ENCODE data around the gene MAST3.
A peak's percentile ranks its signal among the peaks of the same experiment; 100 is the strongest.
"Not testable (repeated sequence)": the region's sequence is repeated elsewhere in the genome, so short reads cannot be mapped to it uniquely, and the experiment has no call there.

Gene MAST3

GRCh38 chr19:18155095-18156087 lies 57.8 kb downstream of the MAST3 start:
- Histone ChIP-seq H3K4me3 (ENCODE audit: control insufficient read depth in 1 of 7, extremely low read depth in 1 of 7, insufficient read depth in 4 of 7, low read depth in 2 of 7, low read length in 6 of 7) (no peak overlapping the region), H3K27ac (ENCODE audit: insufficient read depth in 1 of 2, low read depth in 1 of 2, low read length in 2 of 2, poor library complexity in 1 of 2, severe bottlenecking in 2 of 2) (peak overlapping the region in 1 of 2 experiments; percentile 71), H3K36me3 (ENCODE audit: control insufficient read depth in 4 of 4, insufficient read depth in 4 of 4, low read length in 3 of 4) (peaks cover 0 to 35% (median 11%) of the 10 kb centered on the region in 4 experiments), H3K4me1 (ENCODE audit: control extremely low read depth in 1 of 4, control insufficient read depth in 4 of 4, insufficient read depth in 4 of 4, low read length in 3 of 4) (peaks cover 0 to 56% (median 38%) of the 10 kb centered on the region in 4 experiments), H3K9me3 (ENCODE audit: control extremely low read depth in 1 of 5, control insufficient read depth in 4 of 5, insufficient read depth in 2 of 5, low read depth in 1 of 5, low read length in 4 of 5) (no peaks in the 10 kb centered on the region), H3K27me3 (replicated peaks in 2 of 5; ENCODE audit: control insufficient read depth in 4 of 5, insufficient read depth in 5 of 5, low read length in 4 of 5) (no peaks in the 10 kb centered on the region)
- 98% methylated on average over 22 of the region's 43 CpGs for WGBS (ENCODE audit: insufficient coverage)
- POLR2A ChIA-PET = no interaction called here
- peak in 1 of 3 donors; percentile 26 for DNase-seq
- CTCF ChIA-PET = interaction anchor here (0.7 to 1.5 kb wide), 5 partner anchors 10 to 85 kb away, joined by 3 to 7 read pairs (median 3); no protein-coding TSS in a partner anchor

- Histone ChIP-seq H3K27ac (ENCODE audit: insufficient read depth in 1 of 2, low read depth in 1 of 2, low read length in 2 of 2, poor library complexity in 1 of 2, severe bottlenecking in 2 of 2) (peak overlapping the region in 1 of 2 experiments; percentile 71), H3K9me3 (ENCODE audit: control extremely low read depth in 1 of 5, control insufficient read depth in 4 of 5, insufficient read depth in 2 of 5, low read depth in 1 of 5, low read length in 4 of 5) (no peaks in the 10 kb centered on the region), H3K36me3 (ENCODE audit: control insufficient read depth in 4 of 4, insufficient read depth in 4 of 4, low read length in 3 of 4) (peaks cover 0 to 34% (median 12%) of the 10 kb centered on the region in 4 experiments), H3K27me3 (replicated peaks in 2 of 5; ENCODE audit: control insufficient read depth in 4 of 5, insufficient read depth in 5 of 5, low read length in 4 of 5) (no peaks in the 10 kb centered on the region), H3K4me3 (ENCODE audit: control insufficient read depth in 1 of 7, extremely low read depth in 1 of 7, insufficient read depth in 4 of 7, low read depth in 2 of 7, low read length in 6 of 7) (peak overlapping the region in 2 of 7 experiments; percentile 8 to 28), H3K4me1 (ENCODE audit: control extremely low read depth in 1 of 4, control insufficient read depth in 4 of 4, insufficient read depth in 4 of 4, low read length in 3 of 4) (peaks cover 0 to 61% (median 45%) of the 10 kb centered on the region in 4 experiments)
- POLR2A ChIA-PET = no interaction called here
- DNase-seq = no peak
- WGBS (ENCODE audit: insufficient coverage) = 97% methylated on average over 4 of the region's 6 CpGs
- CTCF ChIA-PET = interaction anchor here (1.5 kb wide), 1 partner anchor 11 kb away, joined by 7 read pairs; no protein-coding TSS in a partner anchor
Observed at GRCh38 chr19:18156268-18156667, 58.7 kb downstream of the MAST3 start.

DNA sequence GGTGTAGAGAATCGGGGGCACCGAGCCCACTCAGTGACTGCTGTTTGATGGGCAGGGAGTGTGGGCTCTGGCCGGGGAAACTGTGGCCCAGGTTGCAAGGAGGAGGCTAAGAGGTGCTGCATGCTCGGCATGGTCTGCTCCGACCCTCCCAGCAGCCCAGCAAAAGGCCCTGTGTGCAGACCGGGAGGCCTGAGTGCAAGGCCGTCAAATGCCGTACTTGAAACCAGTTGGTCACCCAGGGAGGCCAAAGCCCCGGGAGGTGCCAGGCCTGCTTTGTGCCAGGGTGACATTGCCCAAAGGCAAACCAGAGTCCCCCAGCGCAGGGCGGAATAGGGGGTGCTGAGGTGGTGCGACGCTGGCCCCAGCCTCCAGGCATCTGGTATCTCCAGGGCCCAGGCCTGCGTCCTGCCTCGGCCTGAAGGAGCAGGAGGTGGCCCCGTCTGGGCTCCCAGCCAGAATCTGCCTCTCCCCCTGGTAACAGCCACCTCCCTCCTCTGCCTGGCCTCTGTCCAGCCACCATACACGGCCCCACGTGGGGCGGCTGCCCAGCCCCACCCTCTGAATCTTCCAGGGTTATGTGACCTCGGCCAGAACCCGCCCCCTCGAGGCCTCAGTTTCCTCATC lies 59.4 kb downstream of the MAST3 start:
- DNase-seq = peak; percentile 82 to 94 (median 93)
- H3K27me3 ChIP-seq (replicated peaks in 2 of 5; ENCODE audit: control insufficient read depth in 4 of 5, insufficient read depth in 5 of 5, low read length in 4 of 5) = no peaks in the 10 kb centered on the region
- POLR2A ChIA-PET = no interaction called here
- peak overlapping the region in 1 of 2 experiments; percentile 71 for H3K27ac ChIP-seq (ENCODE audit: insufficient read depth in 1 of 2, low read depth in 1 of 2, low read length in 2 of 2, poor library complexity in 1 of 2, severe bottlenecking in 2 of 2)
- no peaks in the 10 kb centered on the region for H3K9me3 ChIP-seq (ENCODE audit: control extremely low read depth in 1 of 5, control insufficient read depth in 4 of 5, insufficient read depth in 2 of 5, low read depth in 1 of 5, low read length in 4 of 5)
- CTCF ChIA-PET = interaction anchor here (1.0 to 1.5 kb wide), 2 partner anchors 10 to 14 kb away, joined by 3 to 7 read pairs; no protein-coding TSS in a partner anchor
- H3K36me3 ChIP-seq (ENCODE audit: control insufficient read depth in 4 of 4, insufficient read depth in 4 of 4, low read length in 3 of 4) = peaks cover 0 to 40% (median 13%) of the 10 kb centered on the region in 4 experiments
- 25% methylated on average over 18 of the region's 22 CpGs for WGBS (ENCODE audit: insufficient coverage)
- peaks cover 0 to 59% (median 43%) of the 10 kb centered on the region in 4 experiments for H3K4me1 ChIP-seq (ENCODE audit: control extremely low read depth in 1 of 4, control insufficient read depth in 4 of 4, insufficient read depth in 4 of 4, low read length in 3 of 4)
- peak overlapping the region in 3 of 7 experiments; percentile 8 to 38 (median 19) for H3K4me3 ChIP-seq (ENCODE audit: control insufficient read depth in 1 of 7, extremely low read depth in 1 of 7, insufficient read depth in 4 of 7, low read depth in 2 of 7, low read length in 6 of 7)

DNA sequence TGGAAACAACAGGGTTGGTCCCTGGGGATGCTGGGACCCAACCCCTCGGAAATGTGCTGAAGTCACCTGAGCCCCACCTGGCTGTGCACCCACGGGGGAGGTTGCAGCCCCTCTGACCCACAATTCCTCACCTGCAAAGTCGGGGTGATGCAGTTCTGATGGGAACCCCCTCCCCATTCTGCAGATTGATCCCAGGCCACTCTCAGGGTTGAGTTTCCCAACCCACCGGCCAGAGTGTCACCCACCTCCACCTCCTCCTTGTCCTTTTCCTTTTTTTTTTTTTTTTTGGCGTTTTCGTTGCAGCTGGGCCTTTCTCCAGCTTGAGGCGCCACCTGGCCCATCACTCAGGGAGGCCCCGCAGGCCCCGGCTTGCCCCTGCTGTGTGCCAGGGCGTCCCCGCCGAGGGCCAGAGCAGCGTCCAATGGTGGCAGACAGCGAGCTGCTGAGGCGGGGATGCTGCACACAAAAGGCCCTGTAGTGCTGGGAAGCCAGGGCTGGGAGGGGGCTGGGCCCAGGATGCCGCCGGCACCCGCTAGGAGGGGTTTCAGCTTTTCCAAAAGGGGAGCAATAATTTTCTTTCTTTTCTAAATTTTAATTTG lies 60.0 kb downstream of the MAST3 start:
- H3K4me1 ChIP-seq (ENCODE audit: control extremely low read depth in 1 of 4, control insufficient read depth in 4 of 4, insufficient read depth in 4 of 4, low read length in 3 of 4) = peaks cover 0 to 57% (median 41%) of the 10 kb centered on the region in 4 experiments
- H3K36me3 ChIP-seq (ENCODE audit: control insufficient read depth in 4 of 4, insufficient read depth in 4 of 4, low read length in 3 of 4) = peaks cover 0 to 44% (median 16%) of the 10 kb centered on the region in 4 experiments
- DNase-seq = peak in 2 of 3 donors; percentile 42 to 59
- peak overlapping the region in 2 of 7 experiments; percentile 19 to 38 for H3K4me3 ChIP-seq (ENCODE audit: control insufficient read depth in 1 of 7, extremely low read depth in 1 of 7, insufficient read depth in 4 of 7, low read depth in 2 of 7, low read length in 6 of 7)
- WGBS (ENCODE audit: insufficient coverage) = 32% methylated on average over 13 of the region's 18 CpGs
- ChIA-PET POLR2A (interaction anchor here (0.6 kb wide), 1 partner anchor 36 kb away, joined by 3 read pairs; no protein-coding TSS in a partner anchor), CTCF (interaction anchor here (1.0 to 1.4 kb wide), 4 partner anchors 13 to 150 kb away, joined by 3 to 4 read pairs (median 4); no protein-coding TSS in a partner anchor)
- H3K27me3 ChIP-seq (replicated peaks in 2 of 5; ENCODE audit: control insufficient read depth in 4 of 5, insufficient read depth in 5 of 5, low read length in 4 of 5) = no peaks in the 10 kb centered on the region
- no peaks in the 10 kb centered on the region for H3K9me3 ChIP-seq (ENCODE audit: control extremely low read depth in 1 of 5, control insufficient read depth in 4 of 5, insufficient read depth in 2 of 5, low read depth in 1 of 5, low read length in 4 of 5)
- peak overlapping the region in 1 of 2 experiments; percentile 71 for H3K27ac ChIP-seq (ENCODE audit: insufficient read depth in 1 of 2, low read depth in 1 of 2, low read length in 2 of 2, poor library complexity in 1 of 2, severe bottlenecking in 2 of 2)

DNA sequence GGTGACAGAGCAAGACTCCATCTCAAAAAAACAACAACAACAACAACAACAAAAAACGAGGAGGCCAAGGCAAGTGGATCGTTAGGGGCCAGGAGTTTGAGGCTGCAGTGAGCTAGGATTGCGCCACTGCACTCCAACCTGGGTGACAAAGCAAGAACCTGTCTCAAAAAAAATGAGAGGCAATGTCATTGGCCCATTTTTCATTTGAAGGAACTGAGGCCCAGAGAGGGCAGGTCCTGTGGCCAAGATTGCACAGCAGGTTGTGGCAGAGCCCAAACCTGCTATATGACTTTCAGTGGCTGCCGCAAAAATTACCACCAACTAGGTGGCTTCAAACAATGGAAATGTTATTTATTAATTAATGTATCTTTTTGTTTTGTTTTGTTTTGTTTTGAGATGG lies 60.9 kb downstream of the MAST3 start:
- no peak for DNase-seq
- H3K27me3 ChIP-seq (replicated peaks in 2 of 5; ENCODE audit: control insufficient read depth in 4 of 5, insufficient read depth in 5 of 5, low read length in 4 of 5) = no peaks in the 10 kb centered on the region
- ChIA-PET POLR2A (no interaction called here), CTCF (interaction anchor here (1.2 to 1.4 kb wide), 3 partner anchors 41 to 151 kb away, joined by 3 to 4 read pairs (median 4); no protein-coding TSS in a partner anchor)
- peaks cover 0 to 54% (median 39%) of the 10 kb centered on the region in 4 experiments for H3K4me1 ChIP-seq (ENCODE audit: control extremely low read depth in 1 of 4, control insufficient read depth in 4 of 4, insufficient read depth in 4 of 4, low read length in 3 of 4)
- H3K4me3 ChIP-seq (ENCODE audit: control insufficient read depth in 1 of 7, extremely low read depth in 1 of 7, insufficient read depth in 4 of 7, low read depth in 2 of 7, low read length in 6 of 7) = no peak overlapping the region
- peaks cover 0 to 53% (median 24%) of the 10 kb centered on the region in 4 experiments for H3K36me3 ChIP-seq (ENCODE audit: control insufficient read depth in 4 of 4, insufficient read depth in 4 of 4, low read length in 3 of 4)
- H3K27ac ChIP-seq (ENCODE audit: insufficient read depth in 1 of 2, low read depth in 1 of 2, low read length in 2 of 2, poor library complexity in 1 of 2, severe bottlenecking in 2 of 2) = no peak overlapping the region
- WGBS (ENCODE audit: insufficient coverage) = no CpG with 5 or more reads among the region's 4 CpGs
- H3K9me3 ChIP-seq (ENCODE audit: control extremely low read depth in 1 of 5, control insufficient read depth in 4 of 5, insufficient read depth in 2 of 5, low read depth in 1 of 5, low read length in 4 of 5) = no peaks in the 10 kb centered on the region

- not testable (repeated sequence) for DNase-seq
Observed at GRCh38 chr19:18159059-18159616, 61.6 kb downstream of the MAST3 start.

More at GRCh38 chr19:18159059-18159616, 61.6 kb downstream of the MAST3 start:
- peaks cover 0 to 56% (median 27%) of the 10 kb centered on the region in 4 experiments for H3K36me3 ChIP-seq (ENCODE audit: control insufficient read depth in 4 of 4, insufficient read depth in 4 of 4, low read length in 3 of 4)
- H3K4me3 ChIP-seq (ENCODE audit: control insufficient read depth in 1 of 7, extremely low read depth in 1 of 7, insufficient read depth in 4 of 7, low read depth in 2 of 7, low read length in 6 of 7); H3K27ac ChIP-seq (ENCODE audit: insufficient read depth in 1 of 2, low read depth in 1 of 2, low read length in 2 of 2, poor library complexity in 1 of 2, severe bottlenecking in 2 of 2); H3K9me3 ChIP-seq (ENCODE audit: control extremely low read depth in 1 of 5, control insufficient read depth in 4 of 5, insufficient read depth in 2 of 5, low read depth in 1 of 5, low read length in 4 of 5); H3K27me3 ChIP-seq (replicated peaks in 2 of 5; ENCODE audit: control insufficient read depth in 4 of 5, insufficient read depth in 5 of 5, low read length in 4 of 5); POLR2A ChIA-PET: not testable (repeated sequence)
- H3K4me1 ChIP-seq (ENCODE audit: control extremely low read depth in 1 of 4, control insufficient read depth in 4 of 4, insufficient read depth in 4 of 4, low read length in 3 of 4) = peaks cover 0 to 49% (median 33%) of the 10 kb centered on the region in 4 experiments
- 92% methylated on average over 1 of the region's 6 CpGs for WGBS (ENCODE audit: insufficient coverage)
- CTCF ChIA-PET = interaction anchor here (0.7 to 2.9 kb wide), 6 partner anchors 8 to 152 kb away, joined by 3 to 17 read pairs (median 4); no protein-coding TSS in a partner anchor
